NCI-H2227 (cell line): Measurements from ENCODE around the gene NEB.
"Not testable (repeated sequence)": the region's sequence is repeated elsewhere in the genome, so short reads cannot be mapped to it uniquely, and the experiment has no call there.

Experiments
- DNase-seq: peaks from one replicate; lab custom pipeline; 2025; ENCODE audit not compliant: unreplicated experiment; lab: John Stamatoyannopoulos, UW

Gene NEB

GRCh38 chr2:151569167-151569566 is 165.1 kb downstream of the NEB start:
- peak; percentile 54 for DNase-seq

GRCh38 chr2:151568501-151568900 is 165.8 kb downstream of the NEB start:
- no peak for DNase-seq

GRCh38 chr2:151567006-151567405 is 167.3 kb downstream of the NEB start:
- no peak for DNase-seq

- DNase-seq, result no peak
Measured at GRCh38 chr2:151562398-151562797, 171.9 kb downstream of the NEB start.

- DNase-seq, result peak; percentile 67
Measured at GRCh38 chr2:151560289-151560688, 174.0 kb downstream of the NEB start.

GRCh38 chr2:151559431-151559830 is 174.8 kb downstream of the NEB start:
- not testable (repeated sequence) for DNase-seq

- DNase-seq, result not testable (repeated sequence)
Measured at GRCh38 chr2:151557883-151558282, 176.4 kb downstream of the NEB start.

GRCh38 chr2:151556121-151556520 is 178.2 kb downstream of the NEB start:
- no peak for DNase-seq

- no peak for DNase-seq
Measured at GRCh38 chr2:151552287-151552686, 182.0 kb downstream of the NEB start.

- DNase-seq, result no peak
Measured at GRCh38 chr2:151551556-151551955, 182.7 kb downstream of the NEB start.

GRCh38 chr2:151549191-151549590 is 185.1 kb downstream of the NEB start:
- no peak for DNase-seq

GRCh38 chr2:151544449-151544848 is 189.8 kb downstream of the NEB start:
- no peak for DNase-seq

GRCh38 chr2:151543876-151544275 is 190.4 kb downstream of the NEB start:
- no peak for DNase-seq

GRCh38 chr2:151534001-151534400 is 200.3 kb downstream of the NEB start:
- no peak for DNase-seq

GRCh38 chr2:151533127-151533526 is 201.1 kb downstream of the NEB start:
- no peak for DNase-seq

- no peak for DNase-seq
Measured at GRCh38 chr2:151526572-151527090, 207.6 kb downstream of the NEB start.

- DNase-seq, result no peak
Measured at GRCh38 chr2:151525821-151526373, 208.4 kb downstream of the NEB start.

- no peak for DNase-seq
Measured at GRCh38 chr2:151523850-151524249, 210.4 kb downstream of the NEB start.

GRCh38 chr2:151522556-151522955 is 211.7 kb downstream of the NEB start:
- DNase-seq, result no peak

GRCh38 chr2:151520976-151521375 is 213.3 kb downstream of the NEB start:
- DNase-seq, result no peak

GRCh38 chr2:151518802-151519201 is 215.5 kb downstream of the NEB start:
- no peak for DNase-seq

- no peak for DNase-seq
Measured at GRCh38 chr2:151508519-151508918, 225.8 kb downstream of the NEB start.

- no peak for DNase-seq
Measured at GRCh38 chr2:151506170-151506569, 228.1 kb downstream of the NEB start.
